GM19467 (cell line): ENCODE results near the gene KIRREL2.

Experiments used
- ATAC-seq: cut with Tn5 transposase; IDR thresholded peaks from one replicate; pipeline ENCODE4 v1.9.1; 2021; ENCODE audit warnings: mild to moderate bottlenecking, moderate library complexity; ENCODE audit not compliant: unreplicated experiment

Gene KIRREL2

GRCh38 chr19:35844482-35845214 is 12.1 kb upstream of the KIRREL2 start:
- no peak for ATAC-seq

- no peak for ATAC-seq
These were observed 11.3 kb upstream of the KIRREL2 start for GRCh38 chr19:35845215-35846037.

GRCh38 chr19:35846038-35846668 is 10.6 kb upstream of the KIRREL2 start:
- no peak for ATAC-seq

- ATAC-seq: no peak
These were observed 8.8 kb upstream of the KIRREL2 start for GRCh38 chr19:35847911-35848310.

GRCh38 chr19:35848486-35848885 is 8.2 kb upstream of the KIRREL2 start:
- ATAC-seq: no peak

GRCh38 chr19:35848919-35849505 is 7.7 kb upstream of the KIRREL2 start:
- no peak for ATAC-seq

- no peak for ATAC-seq
These were observed 5.3 kb upstream of the KIRREL2 start for GRCh38 chr19:35851213-35852028.

- ATAC-seq: no peak
These were observed 4.5 kb upstream of the KIRREL2 start, which contains the start of gene NPHS1 for GRCh38 chr19:35852029-35852780. TSS of gene NPHS1 (minus strand) at chr19:35852504. CDS start at chr19:35851837, 667 bp downstream.

- no peak for ATAC-seq
These were observed 3.5 kb upstream of the KIRREL2 start for GRCh38 chr19:35853038-35853756.

- no peak for ATAC-seq
These were observed 1.6 kb downstream of the KIRREL2 start for GRCh38 chr19:35858311-35858710.

- no peak for ATAC-seq
These were observed 2.7 kb downstream of the KIRREL2 start for GRCh38 chr19:35859414-35859813.

- no peak for ATAC-seq
These were observed 3.7 kb downstream of the KIRREL2 start for GRCh38 chr19:35860436-35860817.

GRCh38 chr19:35860818-35861639 is 4.3 kb downstream of the KIRREL2 start:
- ATAC-seq: no peak

- no peak for ATAC-seq
These were observed 5.0 kb downstream of the KIRREL2 start for GRCh38 chr19:35861640-35862160.

- ATAC-seq: no peak
These were observed 5.8 kb downstream of the KIRREL2 start for GRCh38 chr19:35862528-35862927.

GRCh38 chr19:35863018-35863417 is 6.3 kb downstream of the KIRREL2 start:
- ATAC-seq: no peak

GRCh38 chr19:35868172-35868822 is 11.6 kb downstream of the KIRREL2 start, which contains the start of gene APLP1:
TSS of gene APLP1 (plus strand) at chr19:35868574. CDS start at chr19:35868637, 63 bp downstream.
- no peak for ATAC-seq
